K562 (cell line): ENCODE results near the gene LTO1.

ENCODE experiments used
- AFF4 ChIP-seq: sonication (generic); formaldehyde crosslinking; IDR thresholded peaks from 2 replicates; pipeline ENCODE4 v1.8.0; 2023; ENCODE audit warnings: mild to moderate bottlenecking, missing genetic modification reagents
- ATF3 ChIP-seq, 2 experiments: fragments of 450-650 bp in 1 of 2; sonication (generic) in 1 of 2; formaldehyde crosslinking in 1 of 2; IDR thresholded peaks in 1 of 2; conservative IDR thresholded peaks in 1 of 2; 2 replicates each; pipeline versions ENCODE4 v1.6.1 to v1.8.1; 2016 to 2023; ENCODE audit warnings: mild to moderate bottlenecking in 2 of 2, moderate library complexity in 2 of 2, inconsistent platforms in 1 of 2, missing genetic modification reagents in 1 of 2
- BHLHE40 ChIP-seq: IDR thresholded peaks from 2 replicates; pipeline ENCODE4 v1.6.1; 2011; ENCODE audit warnings: low read length, improper control_type of control experiment
- CBX5 ChIP-seq: IDR thresholded peaks from 2 replicates; pipeline ENCODE4 v1.6.1; 2014; ENCODE audit warnings: low read depth, borderline replicate concordance
- CTCF ChIP-seq, 3 experiments: IDR thresholded peaks in 2 of 3; conservative IDR thresholded peaks in 1 of 3; 2 replicates each; pipeline ENCODE4 v1.5.1; 2011 to 2012; ENCODE audit warnings: low read length in 3 of 3, mild to moderate bottlenecking in 3 of 3, control low read depth in 2 of 3, improper control_type of control experiment in 1 of 3, inconsistent platforms in 1 of 3, low read depth in 1 of 3, mixed read lengths in 1 of 3, moderate library complexity in 1 of 3; ENCODE audit not compliant: insufficient read depth in 2 of 3
- HCFC1 ChIP-seq: IDR thresholded peaks from 2 replicates; pipeline ENCODE4 v1.6.1; 2012; ENCODE audit warnings: low read depth, low read length, improper control_type of control experiment

GRCh38 chr11:69636512-69637197, 38.5 kb downstream of the LTO1 start:
- TF ChIP-seq ATF3 (IDR thresholded peaks at IDR 0.05) (no peak), ATF3 (CRISPR knock-in tag; conservative IDR thresholded peaks at IDR 0.05) (no peak), HCFC1 (no peak), BHLHE40 (no peak), CBX5 (no peak), AFF4 (CRISPR knock-in tag) (no peak), CTCF (IDR thresholded peaks at IDR 0.05 in 2 of 3, conservative IDR thresholded peaks at IDR 0.05 in 1 of 3; ENCODE audit: insufficient read depth in 2 of 3, low read depth in 1 of 3, low read length in 3 of 3) (no peak)
